Stimulated activated CD8-positive, alpha-beta memory T cell treated with anti-CD3 and anti-CD28 coated beads, Interleukin-15, amount 100 ng/mL, for 24 hours (primary cell): Measurements from ENCODE around the gene CALML4.
"Not testable (repeated sequence)": the region's sequence is repeated elsewhere in the genome, so short reads cannot be mapped to it uniquely, and the experiment has no call there.

Source experiments
- DNase-seq: peaks from one replicate; pipeline ENCODE4 v3.0.0-alpha.2; 2020; ENCODE audit warnings: low read depth

Gene CALML4

DNA sequence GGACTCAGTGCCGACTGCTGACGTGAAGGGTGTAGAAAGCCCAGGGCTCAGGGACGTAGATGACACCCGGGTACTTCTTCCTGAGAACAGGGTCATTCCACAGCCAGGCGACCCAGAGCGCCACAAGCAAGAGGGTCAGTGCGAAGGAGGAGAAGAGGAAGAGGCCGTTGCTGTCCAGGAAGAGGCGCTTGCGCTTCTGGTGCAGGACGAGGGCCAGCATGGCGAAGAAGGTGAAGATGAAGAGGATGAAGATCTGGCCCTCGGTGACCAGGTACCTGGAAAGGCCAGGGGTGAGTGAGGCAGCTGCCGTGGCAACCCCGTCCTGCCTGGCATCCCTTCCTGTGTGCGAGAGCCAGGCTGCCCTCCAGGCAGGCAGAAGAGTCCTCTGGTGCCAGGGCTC lies 3.0 kb upstream of the CALML4 start:
- no peak for DNase-seq

GRCh38 chr15:68207176-68207935 lies 2.2 kb upstream of the CALML4 start:
- DNase-seq, result no peak

- no peak for DNase-seq
These were observed 1.6 kb upstream of the CALML4 start for GRCh38 chr15:68206711-68207151.

- DNase-seq, result no peak
These were observed 915 bp upstream of the CALML4 start for GRCh38 chr15:68205954-68206539.

GRCh38 chr15:68205558-68205944 lies 419 bp upstream of the CALML4 start:
- DNase-seq, result no peak

DNA sequence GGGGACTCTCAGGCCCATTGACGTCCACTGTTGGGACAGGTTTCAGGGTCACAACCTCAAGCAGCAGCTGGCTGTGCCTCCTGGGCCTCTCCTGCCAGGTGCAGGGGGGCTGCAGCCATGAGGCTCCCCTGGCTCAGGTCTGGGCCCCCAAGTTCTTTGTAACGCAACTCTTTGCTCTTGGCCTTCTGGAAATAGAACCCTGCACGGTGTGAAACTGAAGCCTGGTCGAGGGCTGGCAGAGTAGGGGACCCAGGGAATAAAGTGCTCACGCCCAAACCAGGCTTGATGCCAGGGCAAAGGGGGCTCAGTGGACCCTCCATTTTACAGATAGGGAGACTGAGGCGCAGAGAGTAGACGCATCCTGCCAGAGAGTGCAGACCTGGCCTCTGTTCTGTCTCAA lies 771 bp downstream of the CALML4 start:
- DNase-seq, result no peak

DNA sequence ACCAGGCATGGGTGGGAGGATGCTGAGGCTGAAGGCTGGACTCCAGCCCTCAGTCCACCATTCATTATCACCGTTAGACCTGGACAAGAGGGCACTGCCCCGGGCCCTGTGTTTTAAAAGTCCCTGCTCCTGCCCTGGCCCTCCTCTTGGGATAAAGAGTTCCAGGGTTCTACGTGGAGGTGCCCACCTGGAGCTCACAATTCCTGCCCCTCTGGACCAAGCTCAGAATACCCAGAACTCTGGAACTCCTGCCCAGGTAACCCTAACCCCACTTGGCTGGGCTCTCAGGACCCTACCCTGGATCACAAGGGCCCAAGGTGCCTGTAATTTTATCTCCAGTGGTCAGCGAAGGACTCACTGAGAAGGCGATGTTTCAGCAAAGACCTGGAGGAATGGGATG lies 1.2 kb downstream of the CALML4 start:
- DNase-seq, result no peak

DNA sequence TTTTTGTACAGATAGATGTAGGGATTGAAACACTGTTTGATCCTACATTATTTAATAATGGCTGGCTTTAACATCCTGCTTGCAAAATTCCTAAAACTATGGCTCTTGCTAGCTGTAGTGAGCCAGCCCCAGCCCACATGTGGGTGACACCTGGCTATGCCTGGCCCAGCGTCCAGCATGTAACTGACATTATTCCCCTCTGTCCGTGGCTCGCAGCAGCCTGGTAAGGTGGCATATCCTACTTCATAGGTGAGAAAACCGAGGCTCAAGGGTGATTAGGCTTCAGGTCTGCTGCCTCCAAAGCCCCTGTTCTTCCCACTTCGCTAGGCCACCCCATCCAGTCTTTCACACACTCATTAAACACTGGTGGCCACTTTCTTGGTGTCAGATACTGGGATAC lies 1.6 kb downstream of the CALML4 start:
- DNase-seq, result no peak

DNA sequence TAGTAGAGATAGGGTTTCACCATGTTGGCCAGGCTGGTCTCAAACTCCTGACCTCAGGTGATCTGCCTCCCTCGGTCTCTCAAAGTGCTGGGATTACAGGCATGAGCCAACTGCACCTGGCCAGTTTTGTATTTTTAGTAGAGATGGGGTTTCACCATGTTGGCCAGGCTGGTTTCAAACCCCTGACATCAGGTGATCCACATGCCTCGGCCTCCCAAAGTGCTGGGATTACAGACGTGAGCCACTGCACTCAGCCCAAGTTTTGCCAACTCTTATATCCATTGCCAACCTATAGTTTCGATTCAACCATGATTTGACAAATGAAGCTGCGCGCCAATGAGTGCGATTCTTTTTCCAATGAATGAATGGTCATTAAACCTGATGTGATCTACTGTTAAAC lies 2.1 kb downstream of the CALML4 start:
- DNase-seq, result not testable (repeated sequence)

DNA sequence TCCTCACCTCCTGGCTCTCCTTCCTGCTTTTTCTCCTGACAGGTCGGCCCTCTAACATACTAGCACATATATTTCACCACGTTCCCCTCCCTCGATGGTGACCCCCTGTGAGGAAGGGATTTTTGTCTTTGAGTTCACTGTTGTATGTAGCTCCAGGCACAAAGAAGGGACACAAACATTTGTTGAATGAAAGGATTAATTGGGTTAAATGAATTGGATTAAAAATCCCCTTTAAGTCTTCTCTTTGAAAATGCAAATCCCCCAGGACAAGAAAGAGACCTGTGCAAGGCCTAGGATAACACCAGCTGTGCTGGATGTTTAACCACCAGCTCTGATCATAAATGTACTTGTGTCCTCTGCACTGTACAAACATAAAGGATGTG lies 3.3 kb downstream of the CALML4 start:
- DNase-seq, result no peak

DNA sequence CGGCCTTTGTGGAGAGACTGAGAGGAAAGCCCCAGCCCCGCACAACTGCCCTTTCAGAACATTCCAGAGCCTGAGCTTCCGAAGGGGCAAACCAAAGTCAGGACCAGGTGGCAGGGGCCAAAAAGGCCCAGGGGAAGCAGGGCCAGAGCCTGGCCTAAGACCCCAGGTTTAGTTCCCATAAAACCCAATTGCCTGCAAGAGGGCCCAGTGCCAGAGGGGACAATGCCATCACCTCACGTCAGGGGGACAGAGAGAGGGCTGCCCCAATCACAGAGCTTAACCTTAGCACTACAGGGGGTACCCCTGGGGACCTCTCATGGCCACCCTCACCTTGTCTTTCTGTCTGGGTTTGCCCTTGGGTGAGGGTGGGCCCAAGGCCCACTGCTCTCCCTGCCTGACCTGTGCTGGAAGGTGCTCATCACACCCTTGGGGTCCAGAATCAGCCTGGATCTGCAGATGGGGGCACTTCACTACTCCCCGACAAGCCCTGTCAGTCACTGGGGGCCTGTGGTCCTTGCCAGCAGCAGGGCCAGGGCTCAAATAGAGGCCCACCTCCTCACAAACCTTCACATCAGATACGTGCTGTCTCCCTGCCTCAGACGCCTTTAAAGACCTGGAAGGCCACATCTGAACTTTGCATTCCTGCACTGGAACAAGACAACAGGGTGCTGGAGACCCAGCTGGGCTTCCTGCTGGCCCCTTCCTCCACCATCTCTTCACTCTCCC lies 3.8 kb downstream of the CALML4 start:
- DNase-seq, result no peak

- DNase-seq, result no peak
These were observed 4.9 kb downstream of the CALML4 start for GRCh38 chr15:68200016-68200861.

- DNase-seq, result no peak
These were observed 5.8 kb downstream of the CALML4 start for GRCh38 chr15:68199340-68199739.

DNA sequence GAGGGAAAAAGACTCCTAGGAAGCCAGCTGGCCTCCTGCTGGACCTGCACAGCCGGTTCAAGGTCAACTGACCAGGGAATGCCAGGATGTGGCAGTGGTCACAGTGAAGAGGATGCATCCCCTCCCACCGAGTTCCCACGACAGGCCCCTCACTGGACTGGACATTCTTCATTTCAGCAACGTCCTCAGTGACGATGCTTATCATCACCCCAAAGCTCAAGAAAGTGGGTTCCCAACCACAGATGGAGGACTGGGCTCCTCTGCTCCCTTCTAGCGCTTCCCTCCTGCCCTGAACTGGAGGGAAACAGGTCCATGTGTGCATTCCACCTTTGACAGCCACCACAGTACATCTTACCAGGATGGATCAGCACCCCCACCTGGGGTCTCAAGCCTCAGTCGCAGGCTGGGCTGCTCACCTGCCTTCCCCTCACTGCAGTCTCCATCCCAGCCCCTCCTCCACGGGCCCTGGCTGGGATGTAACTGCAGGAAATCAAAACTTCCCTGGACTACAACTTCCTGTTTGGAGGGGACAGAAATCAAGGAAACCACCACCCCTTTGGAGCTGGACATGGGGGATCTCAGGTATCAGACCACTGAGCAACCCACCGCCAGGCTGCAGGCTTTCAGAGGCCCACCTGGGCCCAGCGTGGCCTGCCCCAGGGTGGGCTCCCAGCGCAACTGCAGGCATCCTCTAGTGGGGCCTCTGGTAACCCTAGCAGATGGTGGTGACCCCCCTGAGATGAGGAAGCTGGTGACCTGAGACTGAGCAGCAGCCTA lies 7.3 kb downstream of the CALML4 start:
- DNase-seq, result no peak

GRCh38 chr15:68197170-68197492 lies 8.0 kb downstream of the CALML4 start:
- DNase-seq, result no peak

DNA sequence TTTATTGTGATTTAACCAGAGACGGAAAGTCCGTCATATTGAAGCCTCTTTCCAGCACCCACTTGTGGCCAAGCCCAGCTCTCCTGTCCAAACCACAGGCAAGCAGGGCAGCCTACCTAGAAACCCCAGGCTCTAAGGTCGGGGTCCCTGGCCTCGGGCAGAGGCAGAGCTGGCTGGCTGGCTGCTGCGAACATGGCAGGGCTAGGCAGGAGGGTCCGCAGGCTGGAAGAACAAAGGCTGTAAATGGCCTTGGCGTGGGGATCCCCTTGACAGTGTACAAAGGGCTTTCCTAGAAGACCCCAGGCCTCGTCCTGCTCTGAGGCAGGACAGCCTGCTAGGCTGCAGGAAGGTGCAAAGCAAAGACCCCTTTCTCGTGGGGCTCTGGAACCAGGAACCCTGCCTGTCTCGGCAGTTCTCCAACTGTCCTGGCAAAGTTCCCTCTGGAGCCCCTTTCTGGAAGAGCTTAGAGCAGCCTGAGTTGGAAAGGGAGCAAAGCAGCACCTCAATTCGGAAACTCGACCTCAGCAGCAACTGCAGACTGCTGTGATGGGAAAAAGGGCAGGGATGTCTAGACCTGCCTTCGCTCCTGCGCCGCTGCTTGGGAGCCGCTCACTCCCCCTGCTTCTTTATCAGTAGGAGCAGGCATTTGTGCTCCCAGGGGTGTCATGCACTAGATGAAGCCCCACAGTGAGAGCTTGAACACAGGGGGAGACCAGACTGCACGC lies 8.5 kb downstream of the CALML4 start:
- DNase-seq, result no peak

- no peak for DNase-seq
These were observed 9.6 kb downstream of the CALML4 start for GRCh38 chr15:68195336-68196112.

DNA sequence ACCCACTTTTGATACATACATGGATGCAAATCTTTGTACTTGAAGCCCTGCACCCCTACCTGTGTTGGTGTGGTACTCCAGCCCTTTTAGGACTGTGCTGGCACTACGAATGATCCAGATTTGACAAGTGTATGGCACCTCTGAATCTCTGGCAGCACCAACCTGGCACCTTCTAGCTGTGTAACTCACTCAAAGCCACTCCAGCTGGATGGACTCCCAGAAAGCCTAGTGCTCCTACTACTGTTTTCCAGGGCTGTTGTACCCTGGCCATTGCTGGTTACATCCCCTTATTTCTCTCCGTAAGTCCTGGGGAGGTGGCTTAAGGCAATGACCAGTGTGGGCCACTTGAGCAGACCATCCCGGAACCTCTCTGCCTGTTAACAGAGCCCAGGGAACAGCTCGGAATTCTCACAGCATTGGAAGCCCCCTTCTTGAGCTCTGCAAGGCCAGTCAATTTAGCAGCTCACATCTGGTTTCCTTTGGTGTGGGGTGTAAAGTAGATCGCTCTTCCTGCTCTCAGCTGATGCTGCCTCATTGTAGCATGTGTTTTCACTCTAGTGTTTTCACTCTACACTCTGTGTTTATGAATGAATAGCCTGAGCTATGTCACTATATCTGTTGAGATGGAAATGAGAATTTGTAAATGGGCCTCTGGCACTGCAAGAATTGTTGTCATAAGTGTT lies 12.2 kb downstream of the CALML4 start:
- no peak for DNase-seq

- no peak for DNase-seq
These were observed 13.0 kb downstream of the CALML4 start for GRCh38 chr15:68192117-68192516.

DNA sequence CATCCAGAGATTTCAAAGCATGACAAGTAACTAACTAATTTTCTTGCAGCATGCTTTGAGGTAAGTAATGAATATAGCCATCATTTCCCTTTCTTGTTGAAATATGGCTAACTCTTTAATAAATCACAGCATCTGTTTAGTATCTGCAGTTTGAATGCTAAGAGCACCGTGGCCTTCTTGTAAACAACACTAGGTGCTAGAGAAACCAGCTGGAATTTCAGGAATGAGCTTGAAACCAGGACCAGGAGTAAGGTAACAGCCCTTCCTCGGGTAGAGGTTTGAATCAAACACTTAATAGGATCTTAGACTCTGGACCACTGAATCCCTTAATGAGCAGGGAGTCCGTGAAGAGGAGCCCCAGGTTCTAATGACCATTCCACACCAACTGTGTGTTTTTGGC lies 13.6 kb downstream of the CALML4 start:
- DNase-seq, result no peak
